ENCODE results near the gene ZNF366. TPM values are rescaled to one million over a fixed set of nuclear protein-coding genes. Genes with fewer than 3 reads are reported as not detected.

The ZNF366 gene
- total RNA-seq, 1 donor from 2014 or later = not detected

- peaks cover 45% of the 10 kb centered on the region for H3K4me1 Mint-ChIP-seq (ENCODE audit: low read depth)
- no peak overlapping the region for H3K4me3 Mint-ChIP-seq (ENCODE audit: unreplicated experiment)
- no peaks in the 10 kb centered on the region for H3K27me3 Mint-ChIP-seq (ENCODE audit: low read depth)
- no peak for TF ChIP-seq CTCF (IDR thresholded peaks at IDR 0.05)
- H3K27ac Mint-ChIP-seq (ENCODE audit: unreplicated experiment) = no peak overlapping the region
- H3K9me3 Mint-ChIP-seq (ENCODE audit: low read depth) = no peaks in the 10 kb centered on the region
- H3K36me3 Mint-ChIP-seq (ENCODE audit: low read depth) = no peaks in the 10 kb centered on the region
- DNase-seq (ENCODE audit: low spot score) = no peak
Measured at GRCh38 chr5:72465066-72465465, 42.1 kb downstream of the ZNF366 start.

GRCh38 chr5:72464071-72464470 is 43.1 kb downstream of the ZNF366 start:
- Mint-ChIP-seq H3K4me3 (ENCODE audit: unreplicated experiment) (no peak overlapping the region), H3K27me3 (ENCODE audit: low read depth) (no peaks in the 10 kb centered on the region)

DNA sequence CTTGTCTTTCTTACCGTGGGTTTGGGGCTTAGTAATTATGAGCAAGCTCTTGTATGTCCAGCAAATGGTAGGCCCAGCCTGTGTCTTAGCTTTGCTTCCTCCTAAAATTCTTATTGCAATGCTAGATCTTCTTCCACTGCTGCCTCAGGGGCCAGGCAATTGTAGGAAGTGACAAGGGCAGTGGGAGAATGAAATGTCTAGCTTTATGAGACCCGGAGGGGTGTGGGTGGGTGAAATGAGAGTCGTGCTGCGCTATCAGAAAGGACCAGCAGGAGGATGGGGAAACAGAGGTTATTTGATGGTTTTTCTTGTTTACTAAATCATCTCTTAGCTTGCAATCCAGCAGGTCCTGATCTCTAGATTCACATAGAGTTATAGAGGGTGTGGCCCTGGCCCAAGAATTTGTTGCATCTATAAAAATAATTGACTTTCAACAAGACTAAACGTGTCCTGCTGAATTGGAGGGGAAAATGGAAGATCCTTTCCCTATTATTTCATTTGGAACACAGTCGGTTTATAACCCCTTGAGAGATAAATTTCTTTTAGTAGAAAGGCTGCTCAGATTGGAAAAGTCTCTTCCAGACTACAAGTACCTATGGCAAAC is 43.7 kb downstream of the ZNF366 start:
- H3K4me3 Mint-ChIP-seq (ENCODE audit: unreplicated experiment) = no peak overlapping the region
- TF ChIP-seq CTCF (IDR thresholded peaks at IDR 0.05) = peak; percentile 6
- H3K4me1 Mint-ChIP-seq (ENCODE audit: low read depth) = peaks cover 51% of the 10 kb centered on the region
- H3K9me3 Mint-ChIP-seq (ENCODE audit: low read depth) = no peaks in the 10 kb centered on the region
- H3K27me3 Mint-ChIP-seq (ENCODE audit: low read depth) = no peaks in the 10 kb centered on the region
- no peak overlapping the region for H3K27ac Mint-ChIP-seq (ENCODE audit: unreplicated experiment)
- DNase-seq (ENCODE audit: low spot score) = no peak
- no peaks in the 10 kb centered on the region for H3K36me3 Mint-ChIP-seq (ENCODE audit: low read depth)

More at GRCh38 chr5:72464071-72464470, 43.1 kb downstream of the ZNF366 start:
- DNase-seq (ENCODE audit: low spot score) = no peak
- Mint-ChIP-seq H3K36me3 (ENCODE audit: low read depth) (no peaks in the 10 kb centered on the region), H3K27ac (ENCODE audit: unreplicated experiment) (no peak overlapping the region), H3K9me3 (ENCODE audit: low read depth) (no peaks in the 10 kb centered on the region), H3K4me1 (ENCODE audit: low read depth) (peaks cover 51% of the 10 kb centered on the region)
- TF ChIP-seq CTCF (IDR thresholded peaks at IDR 0.05) = no peak

GRCh38 chr5:72460413-72460812 is 46.8 kb downstream of the ZNF366 start:
- DNase-seq (ENCODE audit: low spot score) = no peak

DNA sequence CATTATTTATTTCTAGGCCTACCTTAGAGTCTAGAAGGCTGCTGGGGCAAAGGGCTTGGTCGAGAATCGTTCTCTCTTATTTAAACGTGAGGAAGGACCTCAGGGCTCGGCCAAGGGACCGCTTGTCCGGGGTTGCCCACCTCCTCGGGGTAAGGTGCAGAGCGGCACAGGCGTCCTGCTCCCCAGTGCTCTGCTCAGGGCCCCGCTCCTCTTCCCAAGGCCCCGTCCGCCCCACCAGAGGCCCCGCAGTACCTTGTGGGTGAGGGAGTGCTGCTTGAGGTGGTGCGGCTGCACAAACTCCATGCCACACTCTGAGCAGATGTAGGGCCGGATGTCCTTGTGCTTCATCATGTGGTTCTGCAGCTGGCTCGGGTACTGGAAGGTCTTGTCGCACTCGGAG is 47.3 kb downstream of the ZNF366 start:
- Mint-ChIP-seq H3K36me3 (ENCODE audit: low read depth) (no peaks in the 10 kb centered on the region), H3K27ac (ENCODE audit: unreplicated experiment) (no peak overlapping the region), H3K9me3 (ENCODE audit: low read depth) (no peaks in the 10 kb centered on the region), H3K4me1 (ENCODE audit: low read depth) (peaks cover 21% of the 10 kb centered on the region), H3K27me3 (ENCODE audit: low read depth) (no peaks in the 10 kb centered on the region), H3K4me3 (ENCODE audit: unreplicated experiment) (no peak overlapping the region)
- TF ChIP-seq CTCF (IDR thresholded peaks at IDR 0.05) = no peak
- DNase-seq (ENCODE audit: low spot score) = peak; percentile 91

More at GRCh38 chr5:72460413-72460812, 46.8 kb downstream of the ZNF366 start:
- Mint-ChIP-seq H3K4me3 (ENCODE audit: unreplicated experiment) (no peak overlapping the region), H3K27ac (ENCODE audit: unreplicated experiment) (no peak overlapping the region), H3K4me1 (ENCODE audit: low read depth) (peaks cover 22% of the 10 kb centered on the region), H3K27me3 (ENCODE audit: low read depth) (no peaks in the 10 kb centered on the region), H3K36me3 (ENCODE audit: low read depth) (no peaks in the 10 kb centered on the region), H3K9me3 (ENCODE audit: low read depth) (no peaks in the 10 kb centered on the region)
- TF ChIP-seq CTCF (IDR thresholded peaks at IDR 0.05) = no peak
